GM10248 (cell line): ENCODE data around the gene KLHL9.

Experiments used
- CTCF ChIA-PET: fragments of 300-600 bp; sonication (Branson Sonifier 250); formaldehyde crosslinking; extraction: SDS; loops from one replicate; lab custom pipeline; 2021; ENCODE audit warnings: antibody characterized with exemption; lab: Yijun Ruan, JAX
- POLR2A ChIA-PET: fragments of 350-650 bp; sonication (Branson Sonifier 250); formaldehyde crosslinking; extraction: SDS; loops from one replicate; lab custom pipeline; 2020; ENCODE audit warnings: antibody characterized with exemption; lab: Yijun Ruan, JAX
- DNase-seq: peaks from one replicate; pipeline ENCODE4 v3.0.0; 2012; ENCODE audit errors: extremely low spot score
- CTCF ChIP-seq: IDR thresholded peaks from 2 replicates; pipeline ENCODE4 v1.5.1; 2012; ENCODE audit warnings: mild to moderate bottlenecking, low read depth; ENCODE audit errors: extremely low read depth, missing control alignments, control extremely low read depth

KLHL9 gene

GRCh38 chr9:21295992-21296391 lies 39.2 kb downstream of the KLHL9 start:
- ChIA-PET CTCF (interaction anchor here (1.0 to 1.4 kb wide), 2 partner anchors 10 to 101 kb away, joined by 3 to 4 read pairs; no protein-coding TSS in a partner anchor), POLR2A (no interaction called here)
- no peak for DNase-seq
- no peak for TF ChIP-seq CTCF

GRCh38 chr9:21294904-21295538 lies 40.2 kb downstream of the KLHL9 start:
- POLR2A ChIA-PET = no interaction called here
- DNase-seq = peak; percentile 19
- CTCF ChIA-PET = interaction anchor here (1.2 to 1.3 kb wide), 2 partner anchors 13 to 31 kb away, joined by 3 read pairs; no protein-coding TSS in a partner anchor

GRCh38 chr9:21294364-21294774 lies 40.8 kb downstream of the KLHL9 start:
- DNase-seq = no peak
- ChIA-PET POLR2A (no interaction called here), CTCF (interaction anchor here (0.8 to 1.3 kb wide), 3 partner anchors 13 to 32 kb away, joined by 3 read pairs; no protein-coding TSS in a partner anchor)
- TF ChIP-seq CTCF = no peak

More at GRCh38 chr9:21294904-21295538, 40.2 kb downstream of the KLHL9 start:
- TF ChIP-seq CTCF = no peak

GRCh38 chr9:21289848-21290247 lies 45.4 kb downstream of the KLHL9 start:
- ChIA-PET CTCF (interaction anchor here (1.0 to 1.3 kb wide), 2 partner anchors 18 to 54 kb away, joined by 3 read pairs; no protein-coding TSS in a partner anchor), POLR2A (no interaction called here)
- no peak for DNase-seq
- no peak for TF ChIP-seq CTCF

- ChIA-PET CTCF (no interaction called here), POLR2A (no interaction called here)
- DNase-seq = no peak
- no peak for TF ChIP-seq CTCF
Observed at GRCh38 chr9:21287280-21287679, 47.9 kb downstream of the KLHL9 start.

- ChIA-PET POLR2A (no interaction called here), CTCF (interaction anchor here (1.3 to 1.9 kb wide), 3 partner anchors 10 to 34 kb away, joined by 4 to 6 read pairs (median 5); no protein-coding TSS in a partner anchor)
- no peak for DNase-seq
- TF ChIP-seq CTCF = no peak
Observed at GRCh38 chr9:21286659-21287058, 48.5 kb downstream of the KLHL9 start.
